Activated T-helper 9 cell treated with anti-CD3 and anti-CD28 coated beads, Interleukin-2, amount 50 U/mL, for 16 hours (primary cell): Measurements from ENCODE around the gene BACE1-AS.
"Not testable (repeated sequence)": the region's sequence is repeated elsewhere in the genome, so short reads cannot be mapped to it uniquely, and the experiment has no call there.

Source experiments
- DNase-seq: peaks from one replicate; pipeline ENCODE4 v3.0.0-alpha.2; 2020; ENCODE audit warnings: low read depth

The BACE1-AS gene

DNA sequence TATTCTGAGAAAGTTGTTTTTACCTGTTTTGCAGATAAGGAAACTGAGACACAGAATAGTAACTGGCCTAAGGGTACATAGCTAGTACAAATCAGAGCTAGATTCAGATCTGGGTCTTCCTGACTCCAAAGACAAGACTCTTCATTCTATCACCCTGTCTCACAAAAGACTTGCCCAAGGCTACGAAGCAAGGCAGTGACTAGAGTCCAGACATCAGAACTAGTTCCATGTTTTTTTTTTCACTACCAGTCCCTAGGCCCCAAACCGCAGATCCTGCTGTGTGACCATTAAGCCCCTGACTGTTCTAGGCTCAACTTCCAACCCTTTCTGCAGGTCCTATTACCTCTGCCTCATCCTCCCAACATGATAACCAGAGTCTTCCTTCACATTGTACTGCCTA is 1.5 kb downstream of the BACE1-AS start:
- DNase-seq, result no peak

DNA sequence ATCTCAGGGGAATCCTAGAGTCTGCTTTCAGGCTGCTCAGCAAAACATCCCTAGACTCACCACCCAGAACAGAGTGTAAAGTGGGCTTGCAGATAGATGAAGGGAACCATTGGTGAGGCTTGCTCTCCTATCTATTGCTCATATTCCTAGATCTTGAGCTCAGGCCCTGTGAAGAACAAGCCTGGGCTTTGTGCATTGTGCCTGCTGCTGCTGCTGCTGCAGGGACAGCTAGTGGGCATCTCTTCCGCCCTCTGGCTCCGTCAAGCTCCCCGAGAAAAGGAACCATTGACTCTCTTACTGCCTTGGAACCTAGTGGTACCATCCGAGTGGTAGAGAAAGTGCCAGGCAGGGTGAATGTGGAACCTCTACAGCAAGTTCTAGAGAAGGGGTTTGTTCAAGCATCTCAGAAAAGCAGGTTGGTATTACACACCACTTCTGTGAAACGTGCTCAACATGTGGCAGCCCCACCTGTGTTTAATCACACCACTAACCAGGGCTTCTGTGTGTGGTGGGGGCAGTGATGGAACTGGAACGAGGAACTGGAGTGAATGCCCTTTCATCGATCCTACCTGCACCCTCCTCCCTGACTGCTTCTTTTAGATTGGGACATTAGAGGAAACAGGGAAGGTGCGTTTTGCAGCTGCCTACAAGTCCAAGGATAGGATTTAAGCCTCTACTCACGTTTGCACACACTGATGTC is 4.4 kb downstream of the BACE1-AS start:
- DNase-seq, result no peak

DNA sequence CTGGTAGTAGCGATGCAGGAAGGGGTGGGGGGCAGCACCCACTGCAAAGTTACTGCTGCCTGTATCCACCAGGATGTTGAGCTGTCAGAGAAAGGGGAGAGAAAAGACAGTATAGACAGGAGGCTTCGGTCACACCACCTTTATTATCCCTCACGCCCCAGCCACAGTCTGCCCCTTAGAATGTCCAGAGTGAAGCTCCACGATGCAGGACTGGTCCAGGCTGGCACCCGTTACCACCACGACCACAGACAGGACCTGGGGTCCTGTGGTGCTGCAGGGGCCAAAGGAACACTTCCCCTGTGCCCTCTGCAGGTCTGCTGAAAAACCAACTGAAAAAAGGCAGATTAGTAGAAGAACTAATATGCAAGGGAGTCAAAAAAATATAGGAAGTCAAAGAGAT is 5.7 kb downstream of the BACE1-AS start:
- DNase-seq, result no peak

DNA sequence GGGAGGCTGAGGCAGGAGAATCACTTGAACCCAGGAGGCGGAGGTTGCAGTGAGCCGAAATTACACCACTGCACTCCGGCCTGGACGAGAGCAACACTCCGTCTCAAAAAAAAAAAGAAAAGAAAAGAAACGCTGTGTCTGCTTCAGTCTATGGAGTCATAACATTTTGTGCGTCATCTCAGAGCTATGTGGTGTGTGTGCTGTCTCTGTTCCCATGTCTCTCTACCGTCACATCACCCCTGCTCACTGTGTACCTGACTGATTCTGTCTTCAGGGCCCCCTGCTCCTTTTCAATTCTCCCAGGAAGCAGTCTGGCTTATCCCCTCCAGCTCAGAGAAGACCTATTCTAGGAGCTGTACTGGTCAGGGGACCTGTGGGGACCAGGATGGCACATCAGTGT is 7.0 kb downstream of the BACE1-AS start:
- DNase-seq, result no peak

DNA sequence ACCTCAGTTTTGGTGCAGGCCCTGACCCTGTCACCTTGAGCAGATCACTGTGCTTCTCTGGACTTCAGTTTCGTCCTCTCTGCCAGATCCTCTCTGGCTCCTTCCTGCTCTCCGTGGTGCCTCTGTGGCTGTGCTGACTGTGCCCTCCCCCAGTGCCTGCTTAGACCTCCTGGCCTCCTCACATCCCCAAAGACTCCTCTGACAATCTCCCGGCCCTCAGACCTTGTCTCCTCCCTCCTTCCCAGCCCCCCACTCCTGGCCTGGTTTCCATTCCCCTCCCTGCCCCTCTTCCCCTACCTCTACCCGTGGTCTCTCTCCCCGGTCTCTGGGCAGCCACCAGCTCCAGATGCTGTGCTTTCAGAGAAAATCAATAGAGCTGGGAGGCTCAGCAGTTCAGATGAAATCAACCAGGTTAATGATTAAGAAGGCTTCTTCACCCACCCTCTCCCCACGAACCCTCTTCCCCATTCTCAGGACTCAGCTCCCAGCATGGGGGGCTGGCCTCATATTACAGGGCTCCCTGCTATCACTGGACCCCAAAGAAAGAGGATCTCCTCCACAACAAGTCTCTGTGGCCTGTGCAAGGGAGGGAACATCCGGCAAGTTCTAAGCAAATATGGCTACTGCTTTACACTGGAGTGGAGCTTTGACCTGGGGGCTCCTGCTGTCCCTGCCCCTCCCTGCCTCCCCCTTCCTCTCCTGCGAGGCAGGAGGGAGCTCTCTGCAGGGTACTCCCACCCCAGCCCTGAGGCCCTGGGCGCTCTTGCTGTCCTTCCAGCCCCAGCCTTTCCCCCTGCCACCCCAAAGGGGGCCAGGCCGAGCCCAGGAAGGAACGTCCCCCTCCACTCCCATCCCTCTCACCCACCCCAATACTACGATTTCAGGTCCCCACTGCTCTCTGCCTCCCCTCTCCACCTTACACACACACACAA is 8.5 kb downstream of the BACE1-AS start:
- DNase-seq, result no peak

DNA sequence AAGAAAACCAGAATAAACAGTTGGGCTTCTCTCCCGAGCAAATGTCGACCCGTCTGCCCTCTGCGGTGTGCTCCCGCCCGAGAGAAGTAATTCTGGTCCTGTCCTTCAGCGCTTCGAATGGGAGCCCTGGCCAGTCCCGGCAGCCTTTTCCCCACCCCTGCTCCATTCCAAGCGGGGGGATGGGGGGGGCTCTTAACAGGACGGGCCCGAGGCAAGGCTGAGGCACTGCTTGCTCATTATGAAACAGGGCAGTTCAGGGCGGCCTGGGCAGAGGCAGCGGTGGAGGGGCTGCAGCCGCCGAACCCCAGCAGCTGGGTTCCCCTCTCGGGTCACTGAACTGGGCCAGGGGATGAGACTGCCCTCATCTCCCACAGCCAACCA is 9.1 kb downstream of the BACE1-AS start:
- DNase-seq, result no peak

DNA sequence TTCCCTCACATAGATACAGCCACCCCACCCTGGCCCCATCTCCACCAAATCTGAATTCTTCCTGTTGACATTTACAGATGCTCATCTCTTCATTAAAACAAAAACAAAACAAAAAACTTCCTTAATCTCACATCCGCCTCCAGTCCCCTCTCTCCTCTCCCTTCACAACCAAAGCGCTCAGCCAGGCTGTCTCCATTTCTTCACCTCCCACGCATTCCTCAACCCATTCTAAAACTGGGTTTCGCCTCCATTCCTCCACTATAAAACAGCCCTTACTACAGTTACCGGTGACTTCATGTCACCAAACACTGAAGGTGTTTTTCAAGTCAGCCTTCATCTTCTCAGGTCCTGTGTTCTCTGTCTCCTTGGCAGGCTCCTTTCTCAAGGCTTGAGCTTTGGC is 9.6 kb downstream of the BACE1-AS start:
- no peak for DNase-seq

DNA sequence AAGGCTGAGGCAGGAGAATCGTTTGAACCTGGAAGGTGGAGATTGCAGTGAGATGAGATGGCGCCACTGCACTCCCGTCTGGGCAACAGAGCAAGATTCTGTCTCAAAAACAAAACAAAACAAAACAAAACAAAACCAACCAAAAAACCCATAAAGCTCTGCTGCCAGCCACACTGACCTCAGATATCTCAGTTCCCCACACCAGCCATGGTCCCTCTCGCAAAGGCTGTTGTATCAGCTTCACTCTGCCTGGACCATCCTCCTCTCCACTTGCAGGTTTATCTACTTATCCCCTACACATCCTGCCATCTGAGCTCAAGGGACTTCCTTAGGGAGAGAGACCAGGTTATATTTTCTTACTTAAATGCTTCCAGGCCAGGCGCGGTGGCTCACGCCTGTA is 11.1 kb downstream of the BACE1-AS start:
- no peak for DNase-seq

DNA sequence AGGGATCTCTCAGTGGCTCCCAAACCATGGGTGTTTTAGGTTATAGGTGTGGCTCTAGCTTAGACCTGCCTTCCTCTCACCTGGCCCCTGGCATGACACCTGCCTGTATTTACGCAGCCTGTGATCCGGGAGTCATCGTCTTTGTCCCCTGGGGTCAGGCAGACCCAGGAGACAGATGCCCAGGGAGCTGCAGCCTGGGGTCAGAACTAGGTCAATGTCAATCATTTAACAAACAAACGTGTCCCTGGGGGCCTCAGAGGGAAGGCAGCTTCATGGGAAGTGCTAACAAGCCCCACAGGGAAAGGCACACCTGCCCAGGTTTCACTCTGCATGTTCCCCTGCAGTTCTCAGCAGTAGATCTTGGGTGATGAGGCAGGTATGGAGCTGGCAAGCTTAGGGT is 12.0 kb downstream of the BACE1-AS start:
- no peak for DNase-seq

DNA sequence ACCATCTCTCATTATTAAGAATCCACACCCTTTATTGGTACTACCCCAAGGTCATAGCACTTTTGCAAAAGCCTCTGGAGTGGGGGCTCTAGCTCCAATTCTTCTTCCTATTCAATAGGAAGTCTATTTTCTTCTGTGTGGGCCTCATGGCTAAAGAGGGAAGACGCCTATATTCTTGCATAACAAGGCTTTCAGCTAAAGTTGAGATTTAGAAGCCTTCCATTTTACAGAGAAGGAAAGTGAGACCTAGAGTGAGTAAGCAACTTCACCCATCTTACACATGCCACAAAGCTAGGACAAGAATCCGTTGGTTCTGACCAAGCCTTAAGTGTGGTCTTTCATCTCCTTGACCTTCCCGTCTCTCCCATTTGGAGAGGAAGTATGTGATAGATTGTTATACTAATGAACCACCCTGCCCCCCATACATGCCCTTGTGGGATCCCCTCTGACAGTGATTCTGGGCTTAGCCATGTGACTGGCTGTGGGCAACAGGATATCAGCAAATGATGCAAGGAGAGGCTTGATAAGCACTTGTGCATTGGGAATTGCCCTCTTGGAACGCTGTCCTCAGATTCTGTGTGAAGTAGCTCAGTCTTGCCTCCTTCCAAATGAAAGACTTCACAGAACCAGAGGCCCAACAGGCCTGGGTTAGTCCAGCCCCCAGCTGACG is 12.6 kb downstream of the BACE1-AS start:
- no peak for DNase-seq

DNA sequence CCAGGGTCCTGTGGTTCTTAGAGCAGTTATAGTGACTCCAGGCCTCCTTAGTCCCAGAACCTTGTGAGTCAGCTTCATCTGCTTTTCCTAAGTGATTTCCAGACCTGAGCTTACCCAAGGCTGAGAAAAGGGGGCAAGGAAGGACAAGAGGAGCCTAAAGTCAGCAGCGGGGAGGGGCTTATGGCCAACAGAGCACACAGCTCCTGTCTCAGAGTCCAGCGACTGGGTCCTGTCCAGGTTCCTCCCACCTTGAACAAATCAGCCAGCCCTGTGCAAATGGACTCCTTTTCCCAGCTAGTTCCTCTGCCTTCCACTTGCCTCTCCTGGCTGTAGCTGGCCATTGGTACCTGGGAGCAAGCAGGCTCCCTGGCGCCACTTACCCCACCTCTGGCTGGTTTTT is 14.0 kb downstream of the BACE1-AS start:
- DNase-seq, result no peak

DNA sequence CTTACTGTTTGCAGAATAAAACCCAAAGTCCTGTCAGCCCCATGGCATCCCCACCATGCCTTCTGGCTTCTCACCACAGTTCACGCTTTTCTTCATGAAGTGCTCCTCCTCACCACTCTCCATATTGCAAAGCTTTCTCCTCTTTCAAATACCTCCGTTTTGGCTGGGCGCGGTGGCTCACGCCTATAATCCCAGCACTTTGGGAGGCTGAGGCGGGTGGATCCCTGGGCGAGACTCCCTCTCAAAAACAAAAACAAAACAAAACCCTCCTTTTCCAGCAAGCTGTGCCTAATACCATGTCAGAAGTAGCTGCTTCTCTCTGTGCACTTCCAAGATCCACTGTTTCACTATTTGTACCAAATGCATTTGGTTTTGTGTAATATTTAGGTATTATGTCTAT is 18.2 kb downstream of the BACE1-AS start:
- no peak for DNase-seq

DNA sequence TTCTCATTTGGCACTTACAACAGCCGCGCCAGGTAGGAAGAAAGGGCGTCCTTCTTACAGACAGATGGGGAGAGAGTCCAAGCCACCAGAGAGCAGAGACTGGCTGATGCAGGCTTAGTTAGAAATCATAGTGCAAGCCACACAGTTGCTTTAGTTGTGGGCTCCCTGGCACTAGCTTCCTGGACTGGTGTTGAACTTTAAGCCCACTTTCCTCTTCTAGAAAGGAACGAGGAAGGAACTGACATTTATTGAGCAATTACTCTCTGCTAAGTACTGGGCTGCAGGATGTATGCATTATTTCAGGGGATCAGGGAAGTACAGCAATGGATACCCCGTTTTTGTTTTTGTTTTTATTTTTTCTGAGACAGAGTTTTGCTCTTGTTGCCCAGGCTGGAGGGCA is 21.9 kb downstream of the BACE1-AS start:
- no peak for DNase-seq

DNA sequence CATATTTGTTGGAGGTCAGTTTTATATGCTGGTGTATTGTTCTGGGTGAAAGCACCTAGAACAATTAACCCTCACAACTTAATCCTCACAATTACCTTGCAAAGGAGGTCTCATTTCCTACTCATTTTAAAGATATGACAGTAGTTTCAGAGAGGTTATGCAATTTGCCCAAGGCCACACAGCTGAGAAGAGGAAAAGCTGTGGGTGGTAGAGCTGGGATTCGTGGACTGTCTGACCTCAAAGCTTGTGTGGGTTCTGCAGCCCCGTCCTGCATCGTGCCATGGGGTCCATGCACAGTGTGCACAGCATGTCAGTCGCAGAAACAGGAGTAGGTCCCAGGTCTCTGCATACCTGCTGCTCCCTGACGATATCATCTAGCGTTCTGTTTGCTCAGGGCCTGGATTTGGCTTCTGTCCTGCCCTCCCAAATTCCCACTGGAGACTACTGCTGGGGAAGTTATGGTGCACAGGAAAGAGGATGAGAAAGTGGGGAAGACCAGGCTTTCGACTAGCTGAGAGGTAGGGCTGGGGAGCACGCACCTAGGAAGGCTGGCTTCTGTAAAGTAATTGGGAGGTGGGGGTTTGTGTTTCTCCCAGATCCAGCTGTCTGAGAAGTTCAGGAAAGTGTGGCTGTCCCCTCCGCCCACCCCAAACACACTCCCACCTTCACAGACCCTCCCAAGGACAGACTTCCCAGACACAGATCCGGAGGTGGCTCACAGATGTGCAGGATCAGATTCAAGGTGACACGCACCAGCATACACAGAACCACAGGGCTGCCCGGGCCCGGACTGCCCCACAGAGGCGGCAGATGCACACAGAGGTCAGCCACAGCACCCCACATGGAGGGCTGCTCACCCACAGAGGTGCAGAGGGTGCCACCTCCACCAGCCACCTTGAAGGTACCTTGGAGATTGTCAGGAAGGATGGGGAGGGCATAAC is 23.0 kb downstream of the BACE1-AS start:
- DNase-seq, result no peak

DNA sequence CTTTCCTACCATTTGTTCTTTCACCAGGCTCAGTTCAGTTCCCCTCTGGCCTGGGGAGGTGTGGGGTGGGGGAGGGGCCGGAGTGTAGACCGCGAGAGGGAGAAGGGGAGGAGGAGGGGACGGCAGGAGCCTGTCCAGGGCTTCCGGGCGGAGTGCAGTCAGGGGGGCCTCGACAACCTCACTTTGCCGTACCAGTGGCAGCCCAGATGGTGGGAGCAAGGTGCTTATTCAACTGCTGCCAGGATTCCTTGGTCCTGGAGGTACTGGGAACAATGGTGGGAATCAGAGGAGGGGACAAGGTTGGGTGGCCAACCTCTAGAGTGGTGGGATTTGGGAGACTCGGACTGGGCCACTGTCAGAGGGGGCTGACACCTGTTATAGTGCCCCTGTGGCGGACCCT is 23.7 kb downstream of the BACE1-AS start:
- no peak for DNase-seq

DNA sequence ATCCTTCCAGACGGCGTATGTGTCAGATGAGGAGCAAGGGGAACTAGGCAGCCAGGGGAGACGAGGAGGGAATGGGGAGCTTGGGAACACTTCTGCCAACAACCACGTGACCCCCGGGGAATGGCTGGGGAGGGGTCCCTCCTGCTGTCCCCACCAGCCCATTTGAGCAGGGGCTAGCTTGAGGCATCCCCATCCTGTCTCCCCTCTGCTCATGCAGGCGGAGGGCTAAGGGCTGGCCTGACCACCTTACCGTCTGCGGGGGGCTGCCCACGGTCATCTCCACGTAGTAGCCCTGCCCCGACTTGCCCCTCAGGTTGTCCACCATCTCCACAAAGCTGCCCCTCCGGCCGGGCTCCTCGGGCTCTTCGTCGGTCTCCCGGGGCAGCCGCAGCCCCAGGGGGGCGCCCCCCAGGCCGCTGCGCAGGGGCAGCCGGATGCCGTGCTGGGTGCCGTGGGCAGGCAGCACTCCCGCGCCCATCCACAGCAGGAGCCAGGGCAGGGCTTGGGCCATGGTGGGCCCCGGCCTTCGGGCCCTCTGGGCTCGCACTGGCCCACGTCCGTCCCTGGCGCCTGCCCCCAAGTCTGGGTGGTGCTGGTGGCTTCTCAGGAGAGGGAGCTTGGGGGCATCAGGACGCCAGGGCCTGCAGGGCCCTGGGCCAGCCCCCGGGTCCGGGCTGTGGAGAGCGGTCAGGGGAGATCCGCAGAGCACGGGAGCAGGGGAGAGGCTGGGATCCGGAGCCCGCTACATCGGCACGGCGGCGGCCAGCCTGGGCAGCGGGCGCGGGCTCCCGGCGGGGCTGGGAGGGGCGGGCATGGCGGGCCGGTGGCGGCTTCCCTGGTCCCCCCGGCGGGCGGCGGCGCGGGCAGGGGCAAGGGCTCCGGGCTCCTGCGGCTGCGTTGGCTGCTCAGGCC is 24.4 kb downstream of the BACE1-AS start:
- DNase-seq, result no peak

DNA sequence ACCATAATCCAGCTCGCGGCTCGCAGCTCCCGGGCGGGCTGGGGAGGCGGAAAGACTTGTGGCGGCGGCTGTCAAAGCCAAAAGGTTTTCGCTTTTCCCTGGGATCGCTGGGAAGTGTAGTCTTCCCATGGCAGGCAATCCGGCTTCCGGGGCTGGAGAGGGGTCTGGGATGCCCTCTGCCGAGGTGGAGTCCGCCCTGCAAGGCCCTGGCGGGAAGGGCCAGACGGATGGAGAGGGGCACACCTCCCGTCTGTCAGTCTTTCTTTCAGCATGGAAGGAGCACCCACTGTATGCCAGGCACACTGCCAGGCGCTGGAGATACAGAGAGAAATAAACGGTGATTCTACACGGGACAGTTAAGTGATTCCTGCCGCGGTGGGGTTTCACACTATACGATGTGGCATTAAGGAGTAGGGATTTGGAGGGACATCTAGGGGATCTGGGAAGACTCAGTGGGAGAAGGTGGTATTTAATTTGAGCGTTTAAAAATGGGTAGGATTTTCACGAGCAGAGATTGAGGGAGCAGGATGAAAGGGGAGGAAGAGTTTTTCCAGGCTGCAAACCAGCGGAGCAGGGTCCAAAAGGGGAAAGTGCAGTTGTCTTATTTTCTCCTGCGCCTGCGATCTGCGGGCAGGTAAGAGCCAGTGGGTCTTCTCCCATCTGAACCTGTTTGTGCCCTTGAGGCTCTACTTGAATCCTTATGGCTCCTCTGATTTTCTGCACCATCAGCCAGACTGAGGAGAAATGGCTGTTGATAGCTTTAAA is 25.2 kb downstream of the BACE1-AS start, which contains the start of gene BACE1:
TSS of gene BACE1 (minus strand) at position 60 of the 765 bp plus-strand sequence. CDS start 461 bp downstream, outside the sequence.
- no peak for DNase-seq

DNA sequence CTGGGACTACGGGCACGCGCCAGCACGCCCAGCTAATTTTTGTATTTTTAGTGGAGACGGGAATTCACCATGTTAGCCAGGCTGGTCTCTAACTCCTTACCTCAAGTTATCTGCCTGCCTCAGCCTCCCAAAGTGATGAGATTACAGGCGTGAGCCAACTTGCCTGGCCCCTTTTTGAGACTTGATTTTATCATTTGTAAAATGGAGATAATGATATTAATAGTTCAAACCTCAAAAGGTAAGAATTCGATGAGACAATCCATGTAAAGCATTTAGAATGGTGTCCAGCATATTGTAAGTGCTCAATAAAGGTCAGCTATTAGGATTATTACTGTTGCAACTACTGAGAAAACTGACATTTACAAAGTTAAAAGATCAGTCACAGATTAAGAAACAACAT is 27.6 kb downstream of the BACE1-AS start:
- no peak for DNase-seq

DNA sequence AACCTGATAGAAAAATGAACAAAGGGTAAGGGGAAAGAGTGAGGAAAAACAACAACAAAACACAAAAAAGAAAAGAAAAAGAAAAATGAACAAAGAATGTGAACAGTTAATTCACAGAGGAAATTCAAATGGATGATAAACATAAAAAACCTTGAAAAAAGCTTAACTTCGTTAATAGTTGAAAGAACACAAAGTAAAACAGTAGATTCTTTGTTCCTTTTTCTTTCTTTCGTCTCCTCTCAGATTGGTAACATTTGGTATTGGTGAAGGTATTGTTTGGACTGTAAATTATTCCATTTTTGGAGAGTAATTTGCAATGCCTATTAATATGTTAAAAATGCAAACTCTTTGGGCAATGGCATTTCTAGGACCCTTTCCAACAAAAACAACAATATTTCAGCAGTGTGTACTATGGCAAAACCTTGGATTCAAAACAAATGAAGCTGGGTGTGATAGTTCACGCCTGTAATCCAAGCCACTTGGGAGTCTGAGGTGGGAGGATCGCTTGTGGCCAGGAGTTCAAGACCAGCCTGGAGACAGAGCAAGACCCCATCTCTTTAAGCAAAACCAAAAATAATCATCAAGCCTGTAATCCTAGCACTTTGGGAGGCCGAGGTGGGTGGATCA is 28.2 kb downstream of the BACE1-AS start:
- DNase-seq, result no peak

DNA sequence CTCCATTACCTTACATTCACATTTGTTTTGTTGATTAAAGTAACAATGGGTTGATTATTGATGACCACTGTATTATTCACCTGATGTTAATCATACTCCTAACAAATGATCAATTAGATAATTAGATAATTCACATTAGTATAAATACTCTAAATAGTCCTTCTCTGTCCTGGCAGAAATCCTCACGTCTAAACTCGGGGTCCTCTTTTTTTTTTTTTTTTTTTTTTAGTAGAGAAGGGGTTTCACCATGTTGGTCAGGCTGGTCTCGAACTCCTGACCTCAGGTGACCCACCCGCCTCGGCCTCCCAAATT is 36.1 kb downstream of the BACE1-AS start:
- DNase-seq, result not testable (repeated sequence)
